Kidney capillary endothelial cell (primary cell): ENCODE measurements around the gene NOVA2.

Source experiments
- DNase-seq: peaks from one replicate; pipeline ENCODE4 v3.0.0-alpha.2; 2018; ENCODE audit warnings: low spot score

NOVA2 gene, protein sequence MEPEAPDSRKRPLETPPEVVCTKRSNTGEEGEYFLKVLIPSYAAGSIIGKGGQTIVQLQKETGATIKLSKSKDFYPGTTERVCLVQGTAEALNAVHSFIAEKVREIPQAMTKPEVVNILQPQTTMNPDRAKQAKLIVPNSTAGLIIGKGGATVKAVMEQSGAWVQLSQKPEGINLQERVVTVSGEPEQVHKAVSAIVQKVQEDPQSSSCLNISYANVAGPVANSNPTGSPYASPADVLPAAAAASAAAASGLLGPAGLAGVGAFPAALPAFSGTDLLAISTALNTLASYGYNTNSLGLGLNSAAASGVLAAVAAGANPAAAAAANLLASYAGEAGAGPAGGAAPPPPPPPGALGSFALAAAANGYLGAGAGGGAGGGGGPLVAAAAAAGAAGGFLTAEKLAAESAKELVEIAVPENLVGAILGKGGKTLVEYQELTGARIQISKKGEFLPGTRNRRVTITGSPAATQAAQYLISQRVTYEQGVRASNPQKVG

DNA sequence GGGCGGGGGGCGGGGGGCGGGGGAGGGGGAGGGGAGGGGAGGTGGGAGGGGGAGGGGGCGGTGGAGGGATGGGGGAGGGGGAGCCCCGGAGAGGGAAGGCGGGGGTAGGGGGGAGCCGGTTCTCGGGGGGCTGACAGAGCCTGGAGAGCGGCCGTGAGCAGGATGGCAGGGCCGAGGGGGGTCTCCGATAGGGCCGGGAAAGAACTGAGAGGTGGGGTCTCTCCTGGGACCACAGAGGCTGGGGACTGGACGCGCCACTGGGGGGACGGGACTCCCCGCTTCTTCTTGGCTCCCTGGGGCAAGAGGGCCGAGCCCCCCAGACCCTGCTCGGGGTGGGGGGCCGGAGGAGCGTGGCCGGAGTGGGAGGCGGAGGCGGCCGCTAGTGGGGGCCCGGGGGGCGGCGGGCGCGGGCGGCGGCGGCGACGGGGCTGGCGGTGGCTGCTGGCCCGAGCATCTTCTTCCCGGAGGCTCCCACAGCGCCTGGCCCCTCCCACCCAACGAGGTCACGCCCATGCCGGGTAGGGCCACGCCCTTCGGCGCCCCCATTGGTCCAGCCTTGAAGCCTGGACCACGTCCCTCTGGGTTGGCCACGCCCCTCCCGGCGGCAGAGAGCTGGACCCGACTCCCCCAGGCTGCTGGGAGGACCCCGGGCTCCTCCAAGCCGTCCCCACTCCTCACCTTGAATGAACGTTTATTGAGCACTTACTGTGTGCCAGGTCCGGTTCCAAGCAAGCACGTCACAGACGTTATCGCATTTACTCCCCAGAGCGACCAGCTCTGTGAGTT is at the start of gene NOVA2:
TSS of gene NOVA2 (minus strand) at position 313 of the 786 bp plus-strand sequence. CDS start 514 bp downstream, outside the sequence.
- DNase-seq, result peak; percentile 88

DNA sequence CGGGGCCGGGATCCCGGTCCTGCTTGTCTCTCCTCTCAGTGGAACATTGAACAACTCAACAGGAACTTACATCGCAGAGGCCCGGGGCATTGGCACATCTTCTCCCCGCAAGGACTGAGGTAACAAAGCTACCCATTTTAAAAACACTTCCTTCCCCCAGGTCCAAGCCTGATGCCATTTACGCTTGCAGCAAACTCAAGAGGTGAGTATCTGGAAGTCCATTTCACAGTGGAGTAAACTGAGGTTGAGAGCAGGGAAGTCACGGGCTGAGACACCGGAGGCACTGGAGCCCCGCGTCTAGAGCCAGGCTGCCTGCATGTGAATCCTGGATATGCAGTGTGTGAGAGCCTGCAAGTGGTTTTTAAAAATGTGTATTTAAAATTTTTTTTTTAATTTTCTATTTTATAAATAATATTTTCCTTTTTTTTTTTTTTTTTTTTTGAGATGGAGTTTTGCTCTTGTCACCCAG is 49.7 kb upstream of the NOVA2 start:
- DNase-seq, result no peak

DNA sequence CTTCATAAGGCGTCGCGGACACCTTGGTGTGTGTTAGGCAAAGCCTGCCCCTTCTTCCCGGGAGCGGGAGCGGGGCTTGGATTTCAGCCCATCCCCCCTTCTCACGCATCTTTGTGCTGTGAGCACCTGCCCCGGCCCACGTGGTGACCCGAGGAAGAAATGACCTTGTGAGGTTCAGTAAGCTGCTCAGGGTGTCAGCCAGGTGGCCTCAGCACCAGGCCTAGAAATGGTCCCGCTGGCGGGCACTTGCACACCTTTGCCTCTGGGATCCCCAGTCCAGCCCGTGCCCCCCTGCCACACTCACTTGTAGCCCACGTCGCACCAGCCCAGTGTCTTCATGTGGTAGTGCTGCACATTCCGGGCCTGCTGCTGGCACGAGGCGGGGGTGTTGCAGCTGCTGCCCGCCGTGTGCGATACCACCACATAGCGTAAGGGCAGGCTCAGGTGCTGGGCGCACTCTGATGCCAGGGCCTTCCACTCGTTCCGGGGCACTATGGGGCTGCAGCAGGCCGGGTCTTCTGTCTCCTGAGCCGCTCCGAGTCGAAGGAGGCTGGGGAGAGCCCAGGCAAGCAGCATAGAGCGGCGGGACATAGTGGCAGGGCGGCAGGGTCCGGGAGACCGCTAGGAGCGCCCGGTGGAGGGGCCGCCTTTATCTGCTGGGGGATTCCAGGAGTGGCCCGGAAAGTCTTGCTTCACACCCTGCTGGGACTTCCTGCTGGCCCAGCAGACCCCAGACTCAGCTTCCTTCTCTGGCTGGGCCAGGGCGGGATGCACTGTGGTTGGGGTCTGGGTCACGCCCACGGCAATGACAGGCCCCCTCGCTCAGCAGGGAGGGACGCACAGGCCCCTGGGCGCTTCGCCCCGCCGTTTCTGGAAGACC is 49.0 kb upstream of the NOVA2 start, which contains the start of gene PGLYRP1:
TSS of gene PGLYRP1 (minus strand) at position 623 of the 880 bp plus-strand sequence. CDS start at position 591, 32 bp downstream.
- DNase-seq, result no peak

DNA sequence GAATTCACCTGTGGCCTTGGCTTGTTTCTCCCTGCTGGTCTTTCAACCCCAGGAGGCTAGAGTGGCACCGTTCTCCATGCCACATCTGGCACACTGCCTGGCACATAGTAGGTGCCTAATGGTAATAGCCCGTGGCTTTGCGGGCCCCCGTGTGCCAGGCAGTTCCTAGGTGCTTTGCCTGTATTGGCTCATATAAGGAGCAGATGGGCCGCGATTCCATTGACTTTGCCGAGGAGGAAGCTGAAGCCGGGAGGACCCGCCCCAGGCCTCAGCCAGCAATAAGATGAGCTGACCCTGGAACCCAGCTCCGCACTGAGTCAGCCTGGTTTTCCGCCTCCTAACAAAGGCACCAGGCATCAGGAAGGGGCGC is 48.4 kb upstream of the NOVA2 start:
- peak; percentile 26 for DNase-seq

DNA sequence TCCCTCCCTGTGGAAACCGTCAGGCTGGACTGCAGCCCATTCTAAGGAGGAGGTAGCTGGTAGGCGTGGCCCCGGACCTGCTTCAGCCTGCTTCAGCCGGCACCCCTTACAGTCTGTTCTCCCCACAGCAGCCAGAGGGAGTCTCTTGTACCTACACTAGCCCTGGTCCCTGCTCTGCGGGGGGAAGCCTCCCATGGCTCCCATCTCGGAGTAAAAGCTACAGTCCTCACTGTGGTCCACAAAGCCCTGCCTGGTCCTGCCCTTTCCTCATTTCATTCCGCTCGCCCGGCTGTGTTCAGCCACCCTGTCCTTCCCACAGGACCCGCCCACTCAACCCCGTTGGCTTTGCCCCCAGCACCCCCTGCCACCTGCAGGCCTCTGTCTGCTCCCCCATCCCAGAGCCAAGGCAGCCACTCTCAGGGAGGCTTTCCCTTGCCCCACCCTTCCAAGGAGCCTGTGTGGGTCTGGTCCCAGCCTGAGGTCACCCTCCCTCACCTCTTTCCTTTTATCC is 47.9 kb upstream of the NOVA2 start:
- DNase-seq, result no peak

DNA sequence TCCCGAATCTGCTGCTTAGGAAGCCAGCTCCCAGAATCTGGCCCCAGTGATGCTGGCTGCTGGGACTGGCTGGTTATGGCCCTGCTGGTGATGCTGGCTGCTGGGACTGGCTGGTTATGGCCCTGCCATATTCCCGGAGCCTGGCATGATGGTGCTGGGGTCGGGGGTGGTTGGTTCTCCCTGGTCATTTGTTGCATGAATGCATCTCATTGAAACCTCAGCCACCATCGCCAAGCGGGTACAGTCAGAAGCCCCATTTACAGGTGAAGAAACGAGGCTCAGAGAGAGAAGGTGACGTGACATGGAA is 47.1 kb upstream of the NOVA2 start:
- no peak for DNase-seq

DNA sequence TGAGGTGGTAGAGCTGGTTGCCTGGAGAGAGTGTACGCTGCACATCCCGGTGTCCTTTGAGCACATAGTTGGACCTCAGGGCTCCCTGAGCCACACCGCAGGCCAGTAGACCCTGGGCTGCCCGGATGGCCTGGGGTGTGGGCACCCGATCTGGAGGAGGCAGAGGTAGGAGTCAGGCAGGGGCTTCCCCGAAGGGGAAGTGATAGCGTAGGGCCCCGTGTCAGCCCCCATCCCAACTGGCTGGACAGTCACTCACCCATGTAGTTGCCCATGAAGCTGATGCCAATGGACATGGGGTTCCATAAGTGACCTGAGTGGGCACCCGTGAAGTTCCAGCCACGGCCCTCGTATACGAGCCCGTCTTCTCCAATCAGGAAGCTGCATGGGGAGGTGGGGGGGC is 45.6 kb upstream of the NOVA2 start:
- no peak for DNase-seq

DNA sequence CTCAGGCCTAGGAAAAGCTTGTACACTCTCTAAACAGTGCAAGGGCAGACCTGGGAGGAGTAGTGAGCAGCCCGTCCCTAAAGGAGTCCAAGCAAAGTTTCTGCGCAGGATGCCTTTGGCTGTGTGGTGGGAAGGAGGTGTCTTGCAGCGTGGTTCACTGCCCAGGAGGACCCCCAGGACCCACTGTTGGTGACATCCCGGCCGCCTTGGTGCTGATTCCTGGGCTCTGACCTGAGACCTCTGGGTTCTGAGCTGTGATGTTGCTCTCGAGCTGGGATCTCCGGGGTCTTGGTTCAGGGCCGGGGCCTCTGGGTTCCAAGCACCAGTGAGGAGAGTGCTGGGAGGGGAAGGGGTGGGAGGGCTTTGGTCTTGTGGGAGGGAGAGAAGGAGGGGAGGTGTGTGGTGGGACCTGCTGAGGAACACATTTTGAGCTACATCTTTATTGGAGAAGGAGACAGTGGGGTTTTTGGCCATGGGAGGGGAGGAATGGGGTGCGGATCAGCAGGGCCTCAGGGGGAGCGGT is 45.1 kb upstream of the NOVA2 start:
- DNase-seq, result no peak

DNA sequence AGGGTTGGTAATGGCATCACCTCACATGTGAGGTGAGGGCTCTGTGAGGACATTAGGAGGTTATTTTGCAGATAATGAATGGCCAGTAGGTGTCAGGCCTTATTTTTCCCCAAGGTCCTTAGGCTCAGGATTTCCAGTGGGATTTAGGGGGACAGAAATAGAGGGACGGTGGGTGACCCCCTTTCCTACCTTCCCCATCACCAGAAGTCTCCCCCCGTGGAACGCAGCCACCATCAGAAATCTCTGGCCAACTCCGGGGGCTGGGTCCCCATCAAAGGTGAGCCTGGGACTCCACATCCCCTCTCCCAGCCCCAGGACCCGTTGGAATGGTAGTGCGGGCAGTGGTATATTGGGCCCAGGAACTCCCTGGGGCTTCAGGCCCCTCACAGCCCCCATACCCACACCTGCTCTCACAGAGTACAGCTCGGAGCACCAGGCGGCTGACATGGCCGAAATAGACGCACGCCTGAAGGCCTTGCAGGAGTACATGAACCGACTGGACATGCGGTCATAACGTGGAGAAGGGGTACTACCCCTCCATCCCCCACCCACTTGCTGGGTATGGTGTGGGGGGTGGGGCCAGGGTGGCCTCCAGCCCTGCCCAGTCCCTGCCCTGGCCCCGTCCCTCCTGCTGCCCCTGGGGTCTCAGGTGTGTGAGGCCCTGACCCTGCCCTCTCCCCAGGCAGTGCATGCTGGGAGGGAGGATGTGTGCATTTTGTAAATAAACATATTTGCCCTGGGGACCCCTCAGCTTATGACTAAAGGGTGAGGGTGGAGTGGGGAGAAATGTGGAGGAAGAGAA is 44.4 kb upstream of the NOVA2 start:
- no peak for DNase-seq

DNA sequence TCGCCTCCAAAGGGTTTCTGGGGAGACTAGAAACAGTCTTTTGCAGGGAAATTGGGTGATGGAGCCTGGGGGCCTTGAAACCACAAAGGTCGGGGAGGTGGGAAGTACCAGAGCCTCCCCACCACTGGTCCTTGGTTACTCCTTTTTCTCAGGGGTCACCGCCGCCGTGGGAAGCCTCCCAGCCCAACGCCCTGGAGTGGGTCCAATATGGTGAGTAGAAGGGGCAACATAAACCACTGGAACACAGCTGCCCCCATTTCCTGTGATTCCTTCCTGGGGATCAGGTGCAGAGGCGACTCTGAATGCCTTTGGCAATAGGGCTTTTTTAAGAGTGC is 43.4 kb upstream of the NOVA2 start:
- no peak for DNase-seq

DNA sequence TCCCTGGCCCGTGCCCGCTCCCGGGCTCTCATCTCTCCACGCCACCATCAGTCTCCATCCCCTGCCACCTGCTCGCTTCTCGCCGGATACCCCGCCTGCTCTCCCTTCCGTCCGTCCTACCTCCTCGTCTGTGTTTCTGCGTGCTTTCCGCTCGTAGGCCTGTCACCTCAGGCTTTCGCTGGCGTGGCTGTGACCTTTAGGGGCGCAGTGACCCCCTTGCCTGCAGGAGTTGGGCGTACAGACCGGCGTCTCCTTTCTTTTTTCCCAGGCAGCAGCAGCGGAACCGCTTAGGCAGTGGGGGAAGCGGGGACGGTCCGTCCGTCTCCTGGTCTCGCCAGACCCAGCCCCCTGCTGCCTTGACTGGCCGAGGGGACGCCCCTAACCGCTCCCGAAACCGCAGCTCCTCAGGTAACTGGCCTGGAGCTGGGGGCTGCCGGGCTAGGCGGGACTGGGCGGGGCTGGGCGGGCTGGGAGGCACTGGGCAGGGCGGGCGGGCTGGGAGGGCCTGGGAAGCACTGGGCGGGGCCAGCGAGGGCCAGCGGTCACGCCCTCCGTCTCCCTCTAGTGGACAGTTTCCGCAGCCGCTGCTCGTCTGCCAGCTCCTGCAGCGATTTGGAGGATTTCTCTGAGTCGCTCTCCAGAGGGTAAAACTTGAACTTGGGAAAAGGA is 42.9 kb upstream of the NOVA2 start:
- peak; percentile 74 for DNase-seq

DNA sequence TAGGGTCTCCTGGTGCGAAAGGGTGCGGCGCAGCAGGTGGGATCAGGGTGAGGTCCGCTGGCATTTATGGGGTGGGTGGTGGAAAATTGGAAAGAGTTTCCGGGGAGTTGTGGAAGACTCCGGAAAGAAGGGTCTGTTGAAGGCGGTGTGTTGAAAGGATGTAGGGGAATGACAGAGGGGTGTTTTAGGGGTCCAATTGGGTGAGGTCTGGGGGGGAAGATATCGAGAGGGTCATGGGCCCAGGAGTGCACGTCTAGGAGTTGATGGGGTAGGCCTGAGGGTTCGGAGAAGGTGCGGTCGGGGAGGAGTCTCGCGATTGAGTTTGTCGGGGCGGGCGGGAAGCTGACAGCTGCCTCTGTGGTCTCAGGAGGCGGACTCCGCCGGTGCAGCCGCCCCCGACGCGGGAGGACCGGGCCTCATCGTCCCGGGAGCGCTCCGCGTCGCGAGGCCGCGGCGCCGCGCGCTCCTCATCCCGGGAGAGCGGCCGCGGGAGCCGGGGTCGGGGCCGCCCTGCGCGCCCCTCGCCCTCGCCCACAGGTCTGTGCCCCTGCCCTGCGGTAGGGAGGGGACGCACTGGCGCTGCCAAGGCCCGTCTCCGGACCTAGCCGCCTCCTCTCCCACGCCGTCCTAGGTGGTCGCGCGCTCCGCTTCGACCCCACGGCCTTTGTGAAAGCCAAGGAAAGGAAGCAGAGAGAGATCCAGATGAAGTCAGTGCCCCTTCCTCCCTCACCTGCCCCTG is 42.2 kb upstream of the NOVA2 start:
- DNase-seq, result no peak

DNA sequence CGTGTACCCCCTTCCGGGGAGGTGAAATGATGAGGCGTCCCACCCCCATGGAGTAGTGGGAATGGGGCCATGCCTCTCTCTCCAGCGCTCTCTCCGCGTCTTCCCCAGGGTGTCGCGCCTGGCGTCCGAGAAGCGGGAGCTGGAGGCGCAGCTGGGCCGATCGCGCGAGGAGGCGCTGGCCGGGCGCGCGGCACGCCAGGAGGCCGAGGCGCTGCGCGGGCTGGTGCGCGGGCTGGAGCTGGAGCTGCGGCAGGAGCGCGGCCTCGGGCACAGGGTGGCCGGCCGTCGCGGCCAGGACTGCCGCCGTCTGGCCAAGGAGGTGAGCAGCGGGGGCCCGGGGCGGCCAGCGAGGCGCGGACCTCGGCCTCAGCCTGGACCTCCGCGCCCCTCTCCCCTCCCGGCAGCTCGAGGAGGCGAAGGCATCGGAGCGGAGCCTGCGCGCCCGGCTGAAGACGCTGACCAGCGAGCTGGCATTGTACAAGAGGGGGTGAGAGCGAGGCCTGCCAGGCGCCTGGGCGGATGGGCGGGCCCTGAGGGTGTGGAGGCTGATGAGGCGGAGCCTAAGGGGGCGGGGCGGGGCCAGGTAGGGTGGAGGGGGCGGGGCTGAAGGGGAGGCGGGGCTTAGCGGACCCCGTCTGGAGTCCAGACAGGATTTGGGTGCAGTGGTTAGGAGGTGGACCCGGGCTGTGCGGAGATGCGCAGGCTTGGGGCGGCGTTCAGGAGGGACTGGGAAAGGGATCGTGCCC is 41.4 kb upstream of the NOVA2 start:
- DNase-seq, result peak; percentile 33

DNA sequence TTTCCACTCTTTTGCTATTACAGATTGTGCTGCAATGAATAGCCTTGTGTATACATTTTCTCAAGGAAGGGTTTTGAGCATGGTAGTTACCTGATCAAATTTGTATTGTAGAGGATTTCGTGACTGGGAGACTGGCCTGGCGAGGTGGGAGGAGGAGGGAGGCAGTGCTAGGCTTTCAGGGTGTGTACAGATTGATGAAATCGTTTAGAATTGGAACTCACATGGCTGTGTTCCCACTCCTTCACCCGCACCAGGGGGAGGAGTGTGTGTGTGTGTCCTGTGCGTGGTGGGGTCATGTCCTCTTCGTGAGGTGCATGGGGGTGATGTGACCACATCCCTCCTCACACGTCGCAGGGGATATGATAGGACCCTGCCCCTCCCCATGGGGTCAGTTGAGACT is 40.9 kb upstream of the NOVA2 start:
- DNase-seq, result no peak

DNA sequence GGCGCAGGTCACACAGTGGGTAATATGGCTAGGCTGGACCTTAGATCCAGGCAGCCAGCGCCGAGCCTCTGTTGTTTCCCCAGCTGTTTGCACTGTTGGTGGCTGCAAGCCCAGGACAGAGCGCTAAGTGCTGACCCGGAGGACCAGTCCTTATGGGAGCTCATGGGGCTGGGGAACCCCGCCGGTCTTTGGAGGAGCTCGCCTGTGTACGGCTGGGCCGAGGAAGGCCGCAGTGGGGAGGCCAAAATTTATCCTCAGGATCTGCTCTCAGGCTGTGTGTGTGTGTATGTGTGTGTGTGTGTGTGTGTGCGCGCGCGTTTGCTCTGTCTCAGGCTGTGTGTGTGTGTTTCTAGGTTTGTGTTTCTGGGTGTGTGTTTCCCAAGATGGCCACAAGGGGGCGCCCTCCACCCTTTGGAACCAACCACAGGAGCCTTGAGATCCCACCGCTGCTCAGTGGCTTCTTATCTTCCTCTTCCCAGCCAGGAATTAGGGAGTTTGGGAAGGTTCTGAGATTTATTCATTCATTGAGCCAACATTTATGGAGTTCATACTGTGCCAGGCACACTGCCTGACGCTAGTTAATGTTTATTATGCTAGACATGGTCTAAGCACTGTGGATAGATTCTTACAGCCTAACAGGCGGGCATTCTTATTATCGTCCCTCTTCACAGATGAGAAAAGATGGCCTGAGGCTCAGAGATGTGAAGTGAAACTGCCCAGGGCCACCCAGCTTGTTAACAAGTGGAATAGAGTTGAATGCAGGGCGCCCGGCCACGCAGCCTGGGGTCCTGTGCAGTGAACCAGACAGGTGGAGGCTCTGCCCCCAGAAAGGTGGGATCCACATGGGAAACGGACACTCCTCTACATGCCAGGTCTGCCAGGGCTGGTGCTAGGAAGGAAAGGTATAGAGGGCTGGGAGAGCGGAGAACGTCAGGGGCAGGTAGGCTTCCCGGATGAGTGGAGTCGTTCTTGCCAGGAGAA is 36.2 kb upstream of the NOVA2 start:
- DNase-seq, result peak; percentile 67

DNA sequence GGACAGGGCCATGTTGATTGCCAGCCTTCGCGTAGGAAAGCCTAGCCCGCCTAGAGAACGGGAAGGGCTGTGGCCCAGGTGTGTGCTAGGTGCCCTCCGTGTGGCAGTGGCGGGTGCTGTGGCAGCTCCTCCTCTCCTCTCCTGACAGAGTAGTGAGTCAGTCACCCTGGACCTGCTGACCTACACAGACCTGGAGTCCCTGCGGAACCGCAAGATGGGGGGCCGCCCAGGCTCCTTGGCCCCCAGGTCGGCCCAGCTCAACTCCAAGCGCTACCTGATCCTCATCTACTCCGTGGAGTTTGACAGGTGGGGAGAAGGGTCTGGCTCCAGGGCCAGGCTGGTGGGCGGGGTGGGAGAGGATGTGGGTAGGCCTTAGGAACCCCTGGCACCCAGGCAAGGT is 32.7 kb upstream of the NOVA2 start:
- no peak for DNase-seq

DNA sequence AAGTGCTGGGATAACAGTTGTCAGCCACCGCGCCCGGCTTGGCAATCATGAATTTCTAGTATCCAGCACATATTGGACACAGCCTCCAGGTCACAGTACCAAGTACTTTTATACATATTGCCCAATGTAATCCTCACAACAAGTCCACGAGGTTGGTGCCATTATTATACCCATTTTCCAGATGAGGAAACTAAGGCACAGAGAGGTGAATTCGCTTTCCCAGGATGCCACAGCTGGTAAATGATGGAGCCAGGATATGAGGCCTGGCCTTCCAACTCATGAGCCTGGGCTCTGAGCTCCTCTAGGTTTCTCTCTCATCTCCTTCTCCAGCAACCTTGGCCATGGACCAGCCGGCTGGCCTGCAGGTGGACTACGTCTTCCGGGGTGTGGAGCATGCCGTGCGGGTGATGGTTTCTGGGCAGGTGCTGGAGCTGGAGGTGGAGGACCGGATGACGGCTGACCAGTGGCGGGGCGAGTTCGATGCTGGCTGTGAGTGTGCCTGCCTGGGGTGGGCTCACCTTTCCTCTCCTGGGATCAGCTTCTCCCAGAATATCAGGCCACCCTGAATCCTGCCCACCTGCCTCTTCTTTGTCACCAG is 29.1 kb upstream of the NOVA2 start:
- no peak for DNase-seq
